CD4-positive, alpha-beta T cell (primary cell): Measurements from ENCODE around the gene C11orf52. TPM values are rescaled to one million over a fixed set of nuclear protein-coding genes. Genes with fewer than 3 reads are reported as not detected.
A peak's percentile ranks its signal among the peaks of the same experiment; 100 is the strongest.

Source experiments
- ATAC-seq: fragments of 200-7000 bp; cut with Tn5 transposase; one replicate; pipeline ENCODE4 v1.10.0; 2022; ENCODE audit warnings: mild to moderate bottlenecking; ENCODE audit not compliant: poor library complexity
- CTCF ChIA-PET: fragments of 350-600 bp; sonication (Branson Sonifier 250); formaldehyde crosslinking; loops from one replicate; lab custom pipeline; 2021; ENCODE audit warnings: antibody characterized with exemption, inconsistent platforms; lab: Charles Lee
- POLR2A ChIA-PET: fragments of 350-600 bp; sonication (Branson Sonifier 250); formaldehyde crosslinking; loops from one replicate; lab custom pipeline; 2021; ENCODE audit warnings: antibody characterized with exemption, inconsistent platforms; lab: Charles Lee
- DNase-seq, 14 experiments: peaks; one replicate each; pipeline ENCODE4 v3.0.0-alpha.2; 2013 to 2020; ENCODE audit warnings: mixed read lengths in 2 of 14
- H3K27ac ChIP-seq, 2 donors: one replicate each; pipeline versions ENCODE4 v1.5.1 to v1.7.0; 2013; ENCODE audit warnings: low read length in 2 of 2, low read depth in 1 of 2, mild to moderate bottlenecking in 1 of 2
- H3K27me3 ChIP-seq, 2 experiments: 1 replicate in 1 of 2; 2 replicates in 1 of 2; pipeline versions ENCODE4 v1.6.1 to v1.7.0; 2013; ENCODE audit warnings: low read length in 2 of 2, control low read depth in 1 of 2, mild to moderate bottlenecking in 1 of 2, moderate library complexity in 1 of 2; ENCODE audit not compliant: insufficient read depth in 2 of 2, control insufficient read depth in 1 of 2
- H3K36me3 ChIP-seq: one replicate; pipeline ENCODE4 v1.6.1; 2013; ENCODE audit warnings: low read length, control low read depth; ENCODE audit not compliant: insufficient read depth
- H3K4me1 ChIP-seq: one replicate; pipeline ENCODE4 v1.6.1; 2013; ENCODE audit warnings: low read length, control low read depth; ENCODE audit not compliant: insufficient read depth
- H3K4me3 ChIP-seq: one replicate; pipeline ENCODE4 v1.5.1; 2013; ENCODE audit warnings: mild to moderate bottlenecking, low read length, moderate library complexity
- H3K9me3 ChIP-seq, 2 experiments: 1 replicate in 1 of 2; 2 replicates in 1 of 2; pipeline versions ENCODE4 v1.6.1 to v1.7.0; 2013; ENCODE audit warnings: low read length in 2 of 2, mild to moderate bottlenecking in 2 of 2, control low read depth in 1 of 2, moderate library complexity in 1 of 2; ENCODE audit not compliant: control insufficient read depth in 1 of 2, insufficient read depth in 1 of 2
- H3K27ac Mint-ChIP-seq: one replicate; pipeline ENCODE4 v1.8.0; 2020; ENCODE audit warnings: mixed read lengths
- H3K27me3 Mint-ChIP-seq: one replicate; pipeline ENCODE4 v1.8.0; 2021; ENCODE audit warnings: mixed read lengths
- H3K36me3 Mint-ChIP-seq: one replicate; pipeline ENCODE4 v1.8.0; 2021; ENCODE audit warnings: low read depth, mixed read lengths
- H3K4me1 Mint-ChIP-seq: one replicate; pipeline ENCODE4 v1.8.0; 2021; ENCODE audit warnings: low read depth, mixed read lengths
- H3K4me3 Mint-ChIP-seq: one replicate; pipeline ENCODE4 v1.8.0; 2020; ENCODE audit warnings: mild to moderate bottlenecking, mixed read lengths
- H3K9me3 Mint-ChIP-seq: one replicate; pipeline ENCODE4 v1.8.0; 2020; ENCODE audit warnings: mixed read lengths
- intact Hi-C, 2 experiments: fragments of 100-400 bp; cut with DNase I in 1 of 2; cut with micrococcal nuclease in 1 of 2; formaldehyde crosslinking; loops; one replicate each; pipeline versions ENCODE4 v1.15.1 to v1.9.0; 2023 to 2025; cut with DNase I, micrococcal nuclease
- total RNA-seq, 174 experiments: library from RNA in 2 of 174; stranded (reverse) in 2 of 174; gene quantifications; one replicate each; pipeline ENCODE4 v1.2.3 and lab custom pipeline; 2021 to 2026
- TF ChIP-seq, protein P1 (sequence below): fragments of 200-600 bp; IDR thresholded peaks from one replicate; pipeline ENCODE4 v1.8.0; 2022; ENCODE audit warnings: antibody characterized with exemption, mild to moderate bottlenecking

Gene C11orf52
- total RNA-seq, 2 experiments from 2014 or later = not detected

DNA sequence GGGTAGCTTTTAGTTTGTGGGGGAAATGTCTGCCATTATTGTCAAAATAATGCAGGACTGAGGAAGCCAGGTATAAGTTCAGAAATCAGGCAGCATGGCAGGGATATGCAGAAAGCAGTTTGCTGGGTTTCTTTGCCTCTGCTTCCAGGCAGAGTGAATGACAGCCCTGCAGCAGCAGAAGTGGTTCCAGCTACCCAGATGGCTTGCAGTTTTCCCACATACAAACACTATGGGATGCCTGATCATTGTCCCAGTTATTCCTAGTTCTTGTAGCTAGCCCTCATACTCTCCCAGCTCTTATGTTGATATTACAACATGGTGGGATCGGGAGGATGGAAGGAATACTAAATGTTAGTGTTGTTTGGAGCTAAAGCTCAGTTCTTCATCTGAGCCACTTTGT lies 15.6 kb downstream of the C11orf52 start:
- ATAC-seq = no peak
- Histone ChIP-seq H3K27ac (no peak overlapping the region), H3K4me1 (peaks cover 34% of the 10 kb centered on the region), H3K4me3 (no peak overlapping the region), H3K36me3 (no peaks in the 10 kb centered on the region), H3K27me3 (no peaks in the 10 kb centered on the region), H3K9me3 (no peaks in the 10 kb centered on the region)
- CTCF ChIA-PET = interaction anchor here (1.0 kb wide), 1 partner anchor 47 kb away, joined by 3 read pairs; no protein-coding TSS in a partner anchor
- H3K4me1 Mint-ChIP-seq = peaks cover 41% of the 10 kb centered on the region
- no peak overlapping the region for H3K27ac Mint-ChIP-seq
- TF ChIP-seq, protein P1, sequence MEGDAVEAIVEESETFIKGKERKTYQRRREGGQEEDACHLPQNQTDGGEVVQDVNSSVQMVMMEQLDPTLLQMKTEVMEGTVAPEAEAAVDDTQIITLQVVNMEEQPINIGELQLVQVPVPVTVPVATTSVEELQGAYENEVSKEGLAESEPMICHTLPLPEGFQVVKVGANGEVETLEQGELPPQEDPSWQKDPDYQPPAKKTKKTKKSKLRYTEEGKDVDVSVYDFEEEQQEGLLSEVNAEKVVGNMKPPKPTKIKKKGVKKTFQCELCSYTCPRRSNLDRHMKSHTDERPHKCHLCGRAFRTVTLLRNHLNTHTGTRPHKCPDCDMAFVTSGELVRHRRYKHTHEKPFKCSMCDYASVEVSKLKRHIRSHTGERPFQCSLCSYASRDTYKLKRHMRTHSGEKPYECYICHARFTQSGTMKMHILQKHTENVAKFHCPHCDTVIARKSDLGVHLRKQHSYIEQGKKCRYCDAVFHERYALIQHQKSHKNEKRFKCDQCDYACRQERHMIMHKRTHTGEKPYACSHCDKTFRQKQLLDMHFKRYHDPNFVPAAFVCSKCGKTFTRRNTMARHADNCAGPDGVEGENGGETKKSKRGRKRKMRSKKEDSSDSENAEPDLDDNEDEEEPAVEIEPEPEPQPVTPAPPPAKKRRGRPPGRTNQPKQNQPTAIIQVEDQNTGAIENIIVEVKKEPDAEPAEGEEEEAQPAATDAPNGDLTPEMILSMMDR = no peak
- H3K4me3 Mint-ChIP-seq = no peak overlapping the region
- POLR2A ChIA-PET = no interaction called here
- H3K9me3 Mint-ChIP-seq = no peaks in the 10 kb centered on the region
- intact Hi-C loops = no loop called here
- H3K36me3 Mint-ChIP-seq = no peaks in the 10 kb centered on the region
- no peaks in the 10 kb centered on the region for H3K27me3 Mint-ChIP-seq
- no peak for DNase-seq

DNA sequence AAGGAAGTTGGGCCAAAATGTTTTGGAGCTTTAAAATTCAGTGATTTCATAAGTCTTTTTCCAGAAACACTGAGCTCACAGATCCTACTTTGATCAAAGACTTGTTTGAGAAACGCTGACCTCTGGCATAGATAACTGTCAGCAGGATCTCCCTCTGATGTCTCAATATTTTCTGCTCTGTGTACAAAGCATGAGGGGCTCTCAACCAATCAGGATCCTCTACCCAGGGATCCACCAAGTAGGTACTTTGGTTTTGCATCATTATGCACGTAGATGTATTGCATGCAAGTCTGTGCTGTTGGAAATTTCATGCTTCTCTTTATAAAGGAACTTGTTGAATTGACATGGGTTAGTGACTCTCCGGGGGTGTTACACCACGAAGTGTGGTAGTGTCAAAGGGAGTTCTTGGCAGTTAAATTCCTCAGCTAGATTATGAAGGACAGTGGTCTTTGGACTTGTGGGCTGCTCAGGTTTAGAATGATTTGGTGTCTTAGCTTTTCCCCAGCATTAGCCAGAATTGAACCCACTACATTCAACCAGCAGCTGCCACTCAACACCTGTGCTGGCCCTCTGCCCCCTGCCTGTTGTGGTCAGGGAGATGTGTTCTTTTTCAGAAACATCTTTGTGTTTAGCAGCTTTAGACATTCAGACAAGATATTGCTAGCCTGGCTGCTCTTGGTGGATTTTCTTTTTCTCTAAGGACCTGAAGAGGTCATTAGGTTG lies 16.8 kb downstream of the C11orf52 start:
- CTCF ChIA-PET = no interaction called here
- Mint-ChIP-seq H3K4me3 (peak overlapping the region; percentile 85), H3K36me3 (no peaks in the 10 kb centered on the region), H3K27me3 (no peaks in the 10 kb centered on the region), H3K27ac (peak overlapping the region; percentile 44), H3K9me3 (no peaks in the 10 kb centered on the region), H3K4me1 (peaks cover 43% of the 10 kb centered on the region)
- peaks cover 34% of the 10 kb centered on the region for H3K4me1 ChIP-seq
- H3K4me3 ChIP-seq = no peak overlapping the region
- DNase-seq = no peak
- TF ChIP-seq, protein P1 = no peak
- ATAC-seq = no peak
- H3K27ac ChIP-seq = no peak overlapping the region
- POLR2A ChIA-PET = interaction anchor here (0.6 to 4.8 kb wide), 3 partner anchors 9 to 179 kb away, joined by 3 to 49 read pairs (median 3); no protein-coding TSS in a partner anchor
- intact Hi-C loops = loop anchor here in 1 of 2 experiments (5.0 kb wide), 1 partner anchor 87 kb away; no protein-coding TSS in a partner anchor
- H3K9me3 ChIP-seq = no peaks in the 10 kb centered on the region
- H3K27me3 ChIP-seq = no peaks in the 10 kb centered on the region
- H3K36me3 ChIP-seq = no peaks in the 10 kb centered on the region

DNA sequence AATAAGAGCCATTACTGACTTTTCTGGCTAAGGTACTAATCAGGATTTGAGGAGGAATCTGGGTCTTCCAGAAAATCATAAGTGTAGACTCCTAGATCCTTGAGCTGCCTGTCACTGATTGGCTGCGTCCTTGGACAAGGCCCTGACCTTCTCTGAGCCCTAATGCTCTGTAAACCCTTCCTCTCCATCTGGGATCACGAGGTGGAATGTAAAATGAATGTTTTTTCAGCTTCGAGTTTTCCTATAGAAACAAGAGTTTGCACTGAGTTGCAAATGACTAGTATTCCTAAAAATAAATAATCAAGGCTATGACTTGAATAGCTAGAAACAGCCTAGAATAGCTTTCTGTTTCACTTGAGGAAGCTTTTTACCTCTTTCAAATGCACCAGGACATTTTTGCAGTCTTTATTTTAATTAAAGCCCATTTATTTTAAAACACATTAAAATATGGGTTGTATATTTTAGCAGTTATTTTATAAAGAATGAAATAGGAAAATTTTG lies 17.4 kb downstream of the C11orf52 start:
- Histone ChIP-seq H3K9me3 (no peaks in the 10 kb centered on the region), H3K27ac (no peak overlapping the region), H3K4me1 (peaks cover 34% of the 10 kb centered on the region), H3K36me3 (no peaks in the 10 kb centered on the region), H3K27me3 (no peaks in the 10 kb centered on the region), H3K4me3 (no peak overlapping the region)
- TF ChIP-seq, protein P1 = no peak
- DNase-seq = no peak
- POLR2A ChIA-PET = interaction anchor here (0.8 to 4.8 kb wide), 2 partner anchors 9 to 178 kb away, joined by 3 to 49 read pairs; no protein-coding TSS in a partner anchor
- intact Hi-C loops = loop anchor here in 1 of 2 experiments (5.0 kb wide), 1 partner anchor 86 kb away; no protein-coding TSS in a partner anchor
- H3K27me3 Mint-ChIP-seq = no peaks in the 10 kb centered on the region
- no peaks in the 10 kb centered on the region for H3K9me3 Mint-ChIP-seq
- peak overlapping the region; percentile 84 for H3K27ac Mint-ChIP-seq
- no peaks in the 10 kb centered on the region for H3K36me3 Mint-ChIP-seq
- H3K4me1 Mint-ChIP-seq = peaks cover 43% of the 10 kb centered on the region
- CTCF ChIA-PET = no interaction called here
- no peak for ATAC-seq
- H3K4me3 Mint-ChIP-seq = peak overlapping the region; percentile 85
